Suprapubic skin (tissue), 4 donors: ENCODE results near the gene NRTN. TPM values are rescaled to one million over a fixed set of nuclear protein-coding genes. Genes with fewer than 3 reads are reported as not detected.
A peak's percentile ranks its signal among the peaks of the same experiment; 100 is the strongest.
"Not testable (repeated sequence)": the region's sequence is repeated elsewhere in the genome, so short reads cannot be mapped to it uniquely, and the experiment has no call there.

Experiments used
- DNase-seq, 2 donors: peaks; one replicate each; pipeline ENCODE4 v3.0.0-alpha.2; 2019; ENCODE audit warnings: low spot score in 2 of 2
- H3K27ac ChIP-seq: fragments of 200-600 bp; sonication (generic); one replicate; pipeline ENCODE4 v1.5.1; 2019
- H3K27me3 ChIP-seq: fragments of 200-600 bp; sonication (generic); one replicate; pipeline ENCODE4 v1.5.1; 2019
- H3K36me3 ChIP-seq: fragments of 200-600 bp; sonication (generic); one replicate; pipeline ENCODE4 v1.5.1; 2019
- H3K4me1 ChIP-seq: fragments of 200-600 bp; sonication (generic); one replicate; pipeline ENCODE4 v1.5.1; 2019
- H3K4me3 ChIP-seq: fragments of 200-600 bp; sonication (generic); one replicate; pipeline ENCODE4 v1.5.1; 2019; ENCODE audit warnings: mild to moderate bottlenecking
- H3K9me3 ChIP-seq: fragments of 200-600 bp; sonication (generic); one replicate; pipeline ENCODE4 v1.5.1; 2019
- EP300 ChIP-seq: sonication (generic); formaldehyde crosslinking; IDR thresholded peaks from one replicate; pipeline ENCODE4 v1.6.1; 2017; ENCODE audit warnings: antibody characterized with exemption
- POLR2A ChIP-seq, 2 donors: fragments of 450-650 bp; IDR thresholded peaks; one replicate each; pipeline ENCODE4 v1.6.1; 2017; ENCODE audit warnings: antibody characterized with exemption in 2 of 2, mild to moderate bottlenecking in 2 of 2, moderate library complexity in 2 of 2
- POLR2AphosphoS5 ChIP-seq, 3 donors: sonication (generic); formaldehyde crosslinking; IDR thresholded peaks; one replicate each; pipeline ENCODE4 v1.6.1; 2017; ENCODE audit warnings: antibody characterized with exemption in 3 of 3
- WGBS: methylation state at CpG from one replicate; pipeline ENCODE4 v1.1.5; 2018; 5-methylcytosine and 5-hydroxymethylcytosine counted together
- total RNA-seq, 4 donors: library from RNA; depleted of rRNA; stranded (reverse); fragments of >200 nt; gene quantifications; one replicate each; pipeline ENCODE4 v1.1.0, GENCODE V29; 2016
- TF ChIP-seq, protein P1 (sequence below), 2 donors: fragments of 200-600 bp in 1 of 2; fragments of 450-650 bp in 1 of 2; sonication (generic) in 1 of 2; IDR thresholded peaks; one replicate each; pipeline ENCODE4 v1.5.1; 2016 to 2019; ENCODE audit warnings: antibody characterized with exemption in 2 of 2, mild to moderate bottlenecking in 1 of 2, moderate library complexity in 1 of 2

NRTN gene
- total RNA-seq, 4 donors from 2014 or later, result 3.7 to 9.1 (median 6.6) TPM

DNA sequence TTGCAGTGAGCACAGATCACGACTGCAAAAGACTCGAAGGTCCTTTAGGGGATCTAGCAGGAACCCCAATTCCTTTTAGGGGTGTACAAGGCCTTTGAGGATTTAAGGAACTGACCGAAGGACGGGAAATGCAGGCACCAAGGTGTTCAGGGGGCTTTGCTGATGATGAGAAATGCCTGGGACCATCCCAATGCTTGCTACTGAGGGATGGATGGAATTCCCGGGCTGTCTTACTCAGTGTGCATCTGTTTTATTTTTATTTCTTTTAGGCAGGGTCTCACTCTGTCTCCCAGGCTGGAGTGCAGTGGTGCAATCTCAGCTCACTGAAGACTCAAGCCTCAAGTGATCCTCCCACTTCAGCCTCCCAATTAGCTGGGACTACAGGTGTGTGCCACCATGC is 31.6 kb upstream of the NRTN start:
- no peak for TF ChIP-seq POLR2A (IDR thresholded peaks at IDR 0.05)
- 81% methylated on average over 5 of the region's 5 CpGs for WGBS

DNA sequence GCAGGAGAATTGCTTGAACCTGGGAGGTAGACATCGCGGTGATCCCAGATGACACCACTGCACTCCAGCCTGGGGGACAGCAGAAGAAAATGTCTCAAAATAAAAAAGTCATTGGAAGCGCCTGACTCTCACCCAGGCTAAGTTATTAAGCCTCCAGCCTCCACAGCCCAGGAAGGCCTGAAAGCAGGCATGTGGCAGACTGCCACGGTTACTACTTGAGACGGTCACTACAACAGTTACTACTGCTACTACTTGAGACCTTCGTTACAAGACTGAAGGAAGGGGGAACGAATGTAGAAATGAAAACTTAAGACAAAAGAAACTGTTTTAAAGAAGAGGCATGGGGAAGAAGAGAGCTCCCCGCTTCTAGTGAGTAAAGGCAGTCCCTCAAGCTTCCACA is 29.9 kb upstream of the NRTN start:
- H3K4me1 ChIP-seq, result peaks cover 3% of the 10 kb centered on the region
- H3K36me3 ChIP-seq, result no peaks in the 10 kb centered on the region
- 76% methylated on average over 8 of the region's 8 CpGs for WGBS
- DNase-seq, result no peak
- no peaks in the 10 kb centered on the region for H3K27me3 ChIP-seq
- no peak overlapping the region for H3K4me3 ChIP-seq
- no peak overlapping the region for H3K27ac ChIP-seq
- TF ChIP-seq POLR2A (IDR thresholded peaks at IDR 0.05), result no peak
- TF ChIP-seq, protein P1, sequence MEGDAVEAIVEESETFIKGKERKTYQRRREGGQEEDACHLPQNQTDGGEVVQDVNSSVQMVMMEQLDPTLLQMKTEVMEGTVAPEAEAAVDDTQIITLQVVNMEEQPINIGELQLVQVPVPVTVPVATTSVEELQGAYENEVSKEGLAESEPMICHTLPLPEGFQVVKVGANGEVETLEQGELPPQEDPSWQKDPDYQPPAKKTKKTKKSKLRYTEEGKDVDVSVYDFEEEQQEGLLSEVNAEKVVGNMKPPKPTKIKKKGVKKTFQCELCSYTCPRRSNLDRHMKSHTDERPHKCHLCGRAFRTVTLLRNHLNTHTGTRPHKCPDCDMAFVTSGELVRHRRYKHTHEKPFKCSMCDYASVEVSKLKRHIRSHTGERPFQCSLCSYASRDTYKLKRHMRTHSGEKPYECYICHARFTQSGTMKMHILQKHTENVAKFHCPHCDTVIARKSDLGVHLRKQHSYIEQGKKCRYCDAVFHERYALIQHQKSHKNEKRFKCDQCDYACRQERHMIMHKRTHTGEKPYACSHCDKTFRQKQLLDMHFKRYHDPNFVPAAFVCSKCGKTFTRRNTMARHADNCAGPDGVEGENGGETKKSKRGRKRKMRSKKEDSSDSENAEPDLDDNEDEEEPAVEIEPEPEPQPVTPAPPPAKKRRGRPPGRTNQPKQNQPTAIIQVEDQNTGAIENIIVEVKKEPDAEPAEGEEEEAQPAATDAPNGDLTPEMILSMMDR (IDR thresholded peaks at IDR 0.05), result no peak
- no peak for TF ChIP-seq POLR2AphosphoS5 (IDR thresholded peaks at IDR 0.05)
- TF ChIP-seq EP300, result no peak
- no peaks in the 10 kb centered on the region for H3K9me3 ChIP-seq

More for the DNA sequence above, 31.6 kb upstream of the NRTN start:
- Histone ChIP-seq H3K9me3 (no peaks in the 10 kb centered on the region), H3K4me3 (no peak overlapping the region), H3K27me3 (no peaks in the 10 kb centered on the region), H3K36me3 (no peaks in the 10 kb centered on the region), H3K4me1 (peaks cover 3% of the 10 kb centered on the region), H3K27ac (no peak overlapping the region)
- DNase-seq, result no peak

DNA sequence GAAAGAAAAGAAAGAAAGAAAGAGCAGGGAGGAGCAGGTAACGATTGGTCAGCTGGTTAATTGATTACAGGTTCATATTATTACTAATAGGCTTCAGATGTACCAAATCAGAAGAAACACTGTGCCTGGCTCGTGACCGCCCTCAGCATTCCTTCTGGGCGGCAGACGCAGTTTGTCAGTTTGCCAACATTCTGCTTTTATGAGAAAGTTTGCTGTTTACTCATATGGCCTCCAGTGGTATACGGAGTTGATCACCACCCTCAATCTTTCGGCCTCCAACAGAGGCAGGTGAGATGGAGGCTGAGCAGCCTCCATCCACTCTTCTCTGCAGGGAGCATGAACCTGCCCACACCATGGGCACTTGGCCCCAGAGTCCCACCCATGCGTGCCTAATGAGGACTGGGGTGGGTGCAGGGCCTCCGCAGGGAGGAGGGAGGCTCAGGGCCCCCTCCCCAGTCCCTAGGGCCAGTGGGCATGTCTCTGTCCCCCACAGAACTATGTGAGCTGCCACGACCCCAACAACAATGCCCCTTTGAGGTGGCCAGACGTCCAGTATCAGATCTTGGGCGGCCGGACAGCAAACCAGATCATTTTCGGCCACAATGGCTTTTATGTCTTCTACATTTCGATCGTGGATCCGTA is 29.1 kb upstream of the NRTN start:
- 64% methylated on average over 14 of the region's 17 CpGs for WGBS
- H3K36me3 ChIP-seq, result no peaks in the 10 kb centered on the region
- no peak for DNase-seq
- peak overlapping the region; percentile 51 for H3K27ac ChIP-seq
- H3K27me3 ChIP-seq, result no peaks in the 10 kb centered on the region
- H3K9me3 ChIP-seq, result no peaks in the 10 kb centered on the region
- H3K4me3 ChIP-seq, result no peak overlapping the region
- TF ChIP-seq EP300 (no peak), POLR2AphosphoS5 (IDR thresholded peaks at IDR 0.05) (no peak), POLR2A (IDR thresholded peaks at IDR 0.05) (no peak)
- TF ChIP-seq, protein P1 (IDR thresholded peaks at IDR 0.05), result no peak
- H3K4me1 ChIP-seq, result peaks cover 3% of the 10 kb centered on the region

DNA sequence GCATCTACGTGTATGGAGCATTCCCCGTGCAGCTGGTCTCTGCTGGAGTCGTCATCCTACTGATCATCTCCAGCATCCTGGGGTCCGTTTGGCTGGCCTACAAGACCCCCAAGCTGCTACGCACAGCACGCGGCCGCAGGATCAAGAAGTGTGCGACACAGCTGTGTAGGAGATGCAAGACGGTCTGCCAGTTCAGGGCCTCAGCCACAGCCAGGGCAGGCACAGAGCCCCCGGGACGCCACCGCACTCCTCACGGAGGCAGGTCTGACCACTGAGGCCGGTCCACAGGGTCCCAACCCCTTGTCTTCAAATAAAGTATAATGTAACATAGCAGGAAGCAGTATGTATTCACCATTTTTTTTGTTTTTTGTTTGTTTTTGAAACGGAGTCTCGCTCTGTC is 26.5 kb upstream of the NRTN start:
- Histone ChIP-seq H3K9me3 (no peaks in the 10 kb centered on the region), H3K36me3 (no peaks in the 10 kb centered on the region), H3K4me1 (peaks cover 3% of the 10 kb centered on the region), H3K27ac (no peak overlapping the region), H3K27me3 (no peaks in the 10 kb centered on the region), H3K4me3 (no peak overlapping the region)
- DNase-seq, result no peak
- TF ChIP-seq, protein P1 (IDR thresholded peaks at IDR 0.05), result no peak
- TF ChIP-seq POLR2A (IDR thresholded peaks at IDR 0.05) (no peak), POLR2AphosphoS5 (IDR thresholded peaks at IDR 0.05) (no peak), EP300 (no peak)
- 89% methylated on average over 17 of the region's 17 CpGs for WGBS

DNA sequence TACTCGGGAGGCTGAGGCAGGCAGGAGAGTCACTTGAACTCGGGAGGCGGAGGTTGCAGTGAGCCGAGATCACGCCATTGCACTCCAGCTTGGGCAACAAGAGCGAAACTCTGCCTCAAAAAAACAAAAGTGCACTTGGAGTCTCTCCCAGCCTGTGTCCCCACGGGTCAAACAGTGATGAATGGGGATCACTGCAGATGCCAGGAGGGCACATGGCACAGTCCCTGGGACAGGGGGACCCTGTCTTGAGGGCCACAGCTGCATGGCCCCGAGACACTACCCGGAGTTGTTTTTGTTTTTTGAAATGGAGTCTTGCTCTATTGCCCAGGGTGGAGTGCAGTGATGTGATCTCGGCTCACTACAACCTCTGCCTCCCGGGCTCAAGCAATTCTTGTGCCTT is 24.0 kb upstream of the NRTN start:
- not testable (repeated sequence) for H3K4me1 ChIP-seq, H3K27me3 ChIP-seq, H3K27ac ChIP-seq, H3K9me3 ChIP-seq, H3K4me3 ChIP-seq, DNase-seq
- WGBS, result 84% methylated on average over 11 of the region's 11 CpGs
- H3K36me3 ChIP-seq, result peaks cover 23% of the 10 kb centered on the region

DNA sequence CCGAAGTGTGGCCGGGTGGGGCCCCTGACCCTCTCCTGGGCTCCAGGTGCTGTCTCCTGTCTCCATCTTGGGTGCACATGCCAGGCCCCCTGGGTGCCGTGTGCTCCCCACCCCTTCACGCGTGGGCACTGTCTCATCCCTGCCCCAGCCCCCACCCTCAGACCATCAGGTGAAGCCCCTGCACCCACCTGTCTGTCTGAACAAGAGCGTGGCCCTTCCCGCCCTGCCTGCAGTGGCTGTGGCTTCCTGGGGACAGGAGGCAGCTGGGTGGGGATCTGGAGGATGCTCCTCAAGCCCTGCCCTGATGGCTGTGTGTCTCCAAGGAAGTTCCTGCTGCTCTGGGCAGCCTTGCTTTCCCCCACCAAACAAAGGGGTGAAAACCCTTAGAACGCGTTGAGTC is 22.5 kb upstream of the NRTN start:
- TF ChIP-seq, protein P1 (IDR thresholded peaks at IDR 0.05), result no peak
- no peak for TF ChIP-seq POLR2AphosphoS5 (IDR thresholded peaks at IDR 0.05)
- no peak for TF ChIP-seq POLR2A (IDR thresholded peaks at IDR 0.05)
- no peak for TF ChIP-seq EP300
- H3K4me3 ChIP-seq, result no peak overlapping the region
- no peaks in the 10 kb centered on the region for H3K27me3 ChIP-seq
- WGBS, result 89% methylated on average over 5 of the region's 9 CpGs
- no peaks in the 10 kb centered on the region for H3K9me3 ChIP-seq
- H3K36me3 ChIP-seq, result peaks cover 37% of the 10 kb centered on the region
- no peaks in the 10 kb centered on the region for H3K4me1 ChIP-seq
- DNase-seq, result no peak
- no peak overlapping the region for H3K27ac ChIP-seq
